NCI-H2107 treated with DMSO at 0.1 percent for 48 hours (cell line): Measurements from ENCODE around the gene DTHD1.

Experiments
- DNase-seq: peaks from one replicate; lab custom pipeline; 2025; ENCODE audit not compliant: unreplicated experiment; lab: John Stamatoyannopoulos, UW

DTHD1 gene

DNA sequence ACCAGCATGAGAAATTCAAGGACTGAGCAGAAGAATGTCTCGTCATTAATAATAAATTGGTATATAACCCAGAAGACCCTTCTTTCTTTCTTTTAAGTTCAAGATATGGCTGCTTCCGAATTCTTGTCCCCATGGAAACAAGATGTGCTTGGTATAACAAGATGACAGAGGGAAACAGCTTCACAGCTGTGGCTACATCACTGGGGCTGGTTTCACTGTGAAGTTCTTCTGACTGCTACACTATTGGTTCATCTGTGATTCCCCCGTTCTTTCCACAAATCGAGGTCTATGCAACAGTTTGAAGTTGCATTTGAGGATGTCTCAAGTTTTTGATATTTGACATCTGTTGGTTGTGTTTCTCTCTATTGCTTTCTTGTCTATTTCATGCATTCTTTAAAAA, 12.3 kb upstream of the DTHD1 start:
- DNase-seq = no peak

DNA sequence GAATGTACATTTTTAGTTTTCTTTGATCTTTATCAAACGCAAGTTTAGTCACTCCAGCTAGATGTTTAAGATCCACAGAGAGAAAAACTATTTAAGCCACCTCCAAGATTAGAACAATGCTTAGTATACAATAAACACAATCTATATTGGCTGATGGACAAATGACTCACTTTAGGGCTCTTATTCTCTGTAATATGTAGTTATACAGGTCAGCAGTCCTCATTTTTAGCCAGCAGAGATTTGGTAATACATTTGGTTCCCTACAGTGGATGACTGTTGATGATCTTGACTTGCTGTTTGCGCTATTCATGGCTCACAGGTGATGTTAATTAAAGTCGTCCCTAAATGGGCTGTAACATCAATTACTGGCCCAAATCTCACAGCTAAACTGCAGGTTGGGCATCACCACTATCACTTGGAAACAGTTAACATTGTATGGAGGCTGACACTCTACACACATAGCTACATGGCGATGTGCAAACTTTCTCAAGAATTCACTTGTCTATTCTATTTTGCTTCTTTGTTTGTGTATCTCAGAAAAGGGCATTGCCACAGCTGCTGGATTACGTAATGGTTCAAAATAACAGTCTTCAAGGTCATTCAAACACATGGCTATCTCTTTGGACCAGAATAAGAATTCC, 11.8 kb upstream of the DTHD1 start:
- no peak for DNase-seq

DNA sequence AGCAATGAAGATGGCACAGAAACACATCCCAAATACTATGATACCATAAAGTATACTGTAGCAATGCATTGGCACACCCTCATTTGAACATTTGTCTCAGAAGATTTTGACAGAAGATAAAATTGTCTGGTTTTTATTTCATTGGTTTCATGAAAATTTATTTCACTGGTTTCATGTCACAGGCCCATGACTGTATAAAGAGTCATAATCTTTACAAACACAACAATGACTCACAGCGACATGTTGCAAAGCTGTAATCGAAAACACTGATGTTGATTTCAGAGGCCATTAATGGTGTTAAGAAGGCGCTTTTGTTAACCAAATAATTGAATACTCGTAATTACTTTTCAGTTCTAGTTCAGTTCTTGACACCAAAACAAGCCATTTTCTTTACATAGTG, 8.1 kb upstream of the DTHD1 start:
- no peak for DNase-seq

DNA sequence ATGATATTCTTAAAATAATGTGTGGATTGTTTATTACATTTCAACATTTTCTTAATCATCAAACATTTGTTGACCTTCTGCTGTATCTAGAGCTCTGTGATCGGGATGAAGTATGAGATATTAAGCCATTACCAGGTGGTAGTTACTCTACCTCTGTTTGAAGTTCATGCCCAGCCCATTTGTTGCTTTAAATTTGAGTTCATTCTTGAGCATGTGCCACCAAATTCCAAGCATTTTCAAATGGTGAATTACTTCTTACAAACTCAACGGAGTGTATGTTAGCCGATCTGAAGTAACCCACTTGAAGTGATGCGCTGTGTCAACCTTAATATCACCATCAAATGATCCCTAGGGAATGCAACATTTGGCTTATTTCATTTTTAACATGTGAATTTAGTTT, 7.3 kb upstream of the DTHD1 start:
- no peak for DNase-seq

DNA sequence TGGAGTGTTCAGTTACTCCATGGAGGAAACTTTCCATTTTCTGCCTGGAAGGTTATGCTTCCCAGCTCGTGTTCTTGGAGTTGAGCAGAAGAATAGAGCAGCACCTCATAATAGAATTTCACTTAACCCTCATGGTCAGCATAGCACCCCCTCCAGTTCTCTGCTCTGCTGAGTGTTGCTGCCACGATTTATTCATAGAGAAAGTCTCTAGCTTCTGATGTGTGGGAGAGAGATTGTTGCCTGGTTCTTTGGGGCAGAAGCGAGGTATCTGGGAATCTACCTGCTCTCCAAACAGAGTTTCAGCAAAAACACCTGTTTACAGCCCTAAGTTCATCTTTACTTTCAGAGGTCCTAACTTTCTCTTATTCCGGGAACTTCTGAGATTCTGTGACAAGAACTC, 3.9 kb upstream of the DTHD1 start:
- no peak for DNase-seq

DNA sequence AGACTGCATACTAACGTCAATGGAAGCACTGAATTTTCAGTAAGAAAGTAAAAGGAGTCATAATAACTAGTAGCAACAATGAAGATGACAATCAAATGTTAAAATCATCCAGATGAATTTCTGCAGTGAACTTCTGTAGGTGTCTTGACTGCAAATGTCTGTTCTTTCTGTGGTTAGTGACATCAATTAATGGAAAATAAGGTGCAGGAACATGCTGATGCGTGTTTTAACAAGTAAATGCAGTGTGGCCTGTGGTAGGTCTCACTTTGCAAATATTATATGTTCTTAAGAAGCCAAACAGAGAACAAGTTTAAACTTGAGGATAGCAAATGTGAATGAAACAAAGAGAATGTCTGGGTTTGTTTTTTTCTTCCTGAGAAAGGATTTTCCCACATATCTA, 2.6 kb upstream of the DTHD1 start:
- no peak for DNase-seq

DNA sequence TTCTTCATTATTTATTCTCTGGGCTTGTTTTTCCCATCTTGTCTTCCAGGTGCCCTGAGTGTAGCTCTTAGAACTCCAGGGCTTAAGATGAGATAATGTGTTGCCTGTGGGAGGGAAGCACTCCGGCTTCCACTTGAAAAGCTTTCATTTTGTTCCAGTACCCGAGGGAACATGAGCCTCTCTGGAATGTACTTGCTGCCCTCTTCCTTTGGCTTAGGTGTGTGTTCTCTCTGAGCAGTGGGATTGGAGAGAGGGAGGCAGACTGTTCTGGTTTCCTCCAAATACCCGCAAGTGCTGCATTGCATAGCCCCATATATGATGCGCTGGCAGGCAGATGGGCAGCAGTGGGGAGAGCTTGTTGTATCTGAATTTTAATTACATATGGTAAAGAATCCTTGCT, 861 bp upstream of the DTHD1 start:
- peak; percentile 27 for DNase-seq

DNA sequence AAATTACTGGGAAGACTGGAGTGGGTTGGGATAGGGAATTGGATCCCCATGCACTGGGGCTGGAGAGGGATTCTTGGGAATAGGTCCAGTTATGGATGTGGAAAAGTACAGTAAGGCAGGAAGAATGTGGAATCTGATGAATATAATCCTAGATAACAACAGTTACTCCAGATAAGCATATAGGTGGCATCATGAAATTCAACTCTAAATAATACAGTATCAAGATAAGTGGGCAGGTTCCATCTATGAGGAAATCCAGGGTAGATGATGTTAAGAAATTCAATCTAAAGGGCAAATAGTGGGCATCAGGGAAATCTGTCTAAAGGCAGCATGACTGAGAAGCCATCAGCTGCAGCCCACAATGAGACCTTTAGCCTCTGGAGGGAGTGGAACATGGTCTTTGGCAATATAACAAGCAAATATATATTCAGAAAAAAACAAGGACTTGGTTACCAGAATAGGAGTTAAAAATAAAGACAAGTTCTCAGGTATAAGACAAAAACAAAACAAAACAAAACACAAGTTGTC, 1.2 kb downstream of the DTHD1 start:
- no peak for DNase-seq

DNA sequence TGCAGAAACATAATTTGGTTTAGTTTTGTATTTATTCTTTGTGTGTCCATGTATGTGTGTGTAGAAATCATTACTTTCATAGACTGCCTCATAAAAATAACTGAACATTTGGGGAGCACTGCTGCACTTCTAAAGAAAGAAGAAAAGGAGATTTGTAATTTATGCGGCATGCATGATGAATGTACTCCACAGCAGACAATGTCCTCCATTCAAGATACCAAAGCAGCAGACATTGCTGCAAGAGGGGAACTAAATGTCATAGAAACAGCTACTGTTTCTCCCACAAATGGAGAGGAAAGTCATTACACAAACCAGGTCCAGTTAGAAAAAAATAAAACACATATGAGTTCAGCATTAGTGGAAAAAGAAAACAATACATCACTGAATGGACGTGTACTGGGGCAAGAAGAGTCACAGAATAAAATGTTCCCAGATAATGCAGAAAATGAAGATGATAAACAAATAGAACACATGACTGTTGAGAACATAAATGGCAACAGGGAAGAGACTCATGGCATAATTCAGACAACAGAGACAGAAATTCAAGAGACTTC, 2.6 kb downstream of the DTHD1 start:
- no peak for DNase-seq

DNA sequence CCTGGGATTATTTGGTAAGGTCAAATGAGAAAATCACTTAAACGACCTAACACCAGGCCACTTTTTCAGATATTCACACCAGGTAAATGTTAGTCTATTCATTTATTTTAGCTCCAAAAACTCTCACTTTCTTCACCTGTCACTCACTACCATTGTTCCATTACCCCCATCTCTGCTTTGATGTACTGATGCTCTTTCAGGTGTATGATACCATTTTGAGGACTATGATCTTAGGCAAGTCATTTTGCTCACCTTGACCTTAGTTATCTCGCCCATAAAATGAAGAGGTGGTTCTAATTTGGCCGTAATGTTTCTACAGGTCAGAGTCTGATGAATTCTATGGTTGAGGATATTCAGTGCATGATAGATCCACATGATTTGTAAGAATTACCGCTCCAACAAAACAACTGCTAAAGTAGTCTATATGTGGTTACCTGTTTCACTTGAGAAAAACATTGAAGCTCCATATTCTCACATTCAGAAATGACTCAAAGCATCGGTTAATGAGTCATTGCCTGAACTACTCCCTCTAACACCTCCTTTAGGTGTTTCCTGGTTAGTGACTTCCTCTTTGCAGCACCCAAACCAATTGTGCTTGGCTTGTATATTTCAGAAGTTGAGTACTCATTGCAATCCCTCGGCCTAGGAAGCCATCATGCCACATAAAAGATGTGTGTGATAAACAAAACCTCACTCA, 4.5 kb downstream of the DTHD1 start:
- no peak for DNase-seq

DNA sequence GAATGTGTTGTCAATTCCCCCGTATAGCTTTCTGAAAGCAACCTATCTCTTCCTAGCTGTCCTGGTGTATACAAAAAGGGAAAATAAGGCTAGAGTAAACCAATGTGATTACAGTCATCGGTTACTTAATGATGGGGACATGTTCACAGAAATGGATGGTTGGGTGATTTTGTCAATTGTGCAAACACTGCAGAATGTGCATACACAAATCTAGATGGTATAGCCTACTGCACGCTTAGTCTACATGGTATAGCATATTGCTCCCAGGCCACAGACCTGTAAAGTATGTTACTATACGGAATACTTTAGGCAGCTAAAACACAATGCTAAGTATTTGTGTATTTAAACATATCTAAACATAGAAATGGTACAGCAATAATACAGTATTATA, 5.1 kb downstream of the DTHD1 start:
- DNase-seq = no peak

DNA sequence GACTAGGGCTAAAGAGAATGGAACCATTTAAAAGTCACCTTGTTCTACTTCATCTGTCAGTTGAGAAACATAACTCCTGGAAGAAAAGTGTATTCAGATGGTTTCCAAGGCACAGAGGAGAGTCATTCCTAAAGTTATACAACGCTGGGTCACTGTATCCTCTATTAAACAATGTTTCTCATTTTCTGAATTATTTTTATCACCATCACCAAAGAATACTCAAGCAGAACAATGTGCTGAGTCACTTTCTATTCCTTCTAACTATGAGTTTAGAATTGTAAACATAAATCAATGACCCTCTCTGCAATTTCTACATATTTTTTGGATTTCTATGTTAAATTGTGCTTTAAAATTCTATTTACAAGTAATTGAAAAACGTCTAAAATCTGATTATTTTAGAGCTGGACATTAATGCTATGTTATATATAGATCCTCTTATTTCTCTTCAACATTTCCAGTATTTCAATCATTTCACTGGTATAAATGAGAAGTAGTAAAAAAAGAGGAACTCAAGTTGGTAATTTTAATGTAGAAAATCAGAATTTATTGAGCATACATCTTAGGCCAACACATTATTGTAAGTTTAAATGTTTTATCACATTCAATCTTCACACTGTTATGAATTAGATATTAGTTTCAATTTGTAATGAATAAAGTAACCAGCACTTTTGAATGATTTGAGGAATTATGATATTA, 7.5 kb downstream of the DTHD1 start:
- no peak for DNase-seq

DNA sequence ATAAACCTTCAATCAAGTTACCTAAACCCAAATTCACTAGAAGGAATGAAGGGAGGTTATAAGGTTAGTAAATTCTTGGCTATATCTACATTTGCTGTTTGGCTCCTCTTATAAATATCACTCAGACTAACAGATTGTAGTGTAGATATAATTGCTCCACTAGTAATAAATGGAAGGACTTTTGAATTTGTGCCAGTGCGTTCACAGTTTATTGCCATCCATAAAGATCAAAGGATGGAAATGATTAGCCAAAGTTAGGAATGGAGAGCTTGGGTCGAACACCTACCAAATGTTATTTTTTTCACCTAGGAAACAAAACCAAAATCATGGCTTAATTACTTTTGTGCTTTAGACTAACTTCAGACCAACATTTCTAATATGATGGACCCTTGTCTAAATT, 9.2 kb downstream of the DTHD1 start:
- no peak for DNase-seq

DNA sequence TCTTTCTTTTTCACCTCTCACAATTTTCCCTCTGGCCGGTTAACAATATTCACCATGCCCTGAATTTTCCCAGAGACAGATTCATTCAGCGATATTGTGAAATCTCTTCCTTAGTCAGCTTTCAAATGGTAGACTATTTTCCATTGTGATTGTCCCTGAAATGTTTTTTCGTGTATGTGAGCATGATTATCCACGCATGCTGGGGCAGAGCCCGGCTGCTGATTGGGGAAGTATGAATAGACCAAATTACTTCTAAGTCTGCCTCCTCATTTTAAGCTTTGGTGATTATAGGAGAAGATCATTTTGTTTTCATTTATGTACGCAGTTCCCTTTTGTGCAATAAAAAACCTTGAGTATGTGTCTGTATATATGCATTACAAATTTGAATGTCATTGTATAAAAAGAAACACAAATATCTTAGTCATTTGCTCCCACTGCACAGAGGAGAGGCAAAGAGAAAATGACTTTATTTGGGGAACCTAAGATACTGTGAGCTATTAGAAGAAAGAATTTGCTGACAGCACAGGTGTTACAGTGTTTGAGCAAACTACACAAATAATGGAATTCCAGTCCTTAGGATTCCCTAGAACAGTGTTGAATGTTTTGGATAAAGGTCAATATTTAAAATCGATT, 11.3 kb downstream of the DTHD1 start:
- no peak for DNase-seq

DNA sequence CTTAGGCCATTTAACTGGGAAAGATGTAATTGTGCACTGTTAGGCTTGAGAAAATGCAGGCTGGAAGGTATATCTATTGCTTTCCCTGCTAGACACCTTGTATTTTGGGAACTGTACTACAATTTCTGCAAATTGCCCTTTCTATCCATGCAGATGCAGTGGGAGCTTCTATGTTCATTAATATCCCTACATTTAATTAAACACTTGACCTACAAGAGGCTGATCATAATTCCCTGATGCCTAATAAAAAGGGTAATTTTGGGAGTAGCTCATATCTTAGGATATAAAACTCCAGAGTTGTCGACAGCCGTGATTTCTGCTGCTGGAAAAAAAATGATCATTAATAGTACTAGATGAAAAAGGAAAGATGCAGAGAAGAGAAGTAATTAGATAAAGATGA, 19.7 kb downstream of the DTHD1 start:
- no peak for DNase-seq

DNA sequence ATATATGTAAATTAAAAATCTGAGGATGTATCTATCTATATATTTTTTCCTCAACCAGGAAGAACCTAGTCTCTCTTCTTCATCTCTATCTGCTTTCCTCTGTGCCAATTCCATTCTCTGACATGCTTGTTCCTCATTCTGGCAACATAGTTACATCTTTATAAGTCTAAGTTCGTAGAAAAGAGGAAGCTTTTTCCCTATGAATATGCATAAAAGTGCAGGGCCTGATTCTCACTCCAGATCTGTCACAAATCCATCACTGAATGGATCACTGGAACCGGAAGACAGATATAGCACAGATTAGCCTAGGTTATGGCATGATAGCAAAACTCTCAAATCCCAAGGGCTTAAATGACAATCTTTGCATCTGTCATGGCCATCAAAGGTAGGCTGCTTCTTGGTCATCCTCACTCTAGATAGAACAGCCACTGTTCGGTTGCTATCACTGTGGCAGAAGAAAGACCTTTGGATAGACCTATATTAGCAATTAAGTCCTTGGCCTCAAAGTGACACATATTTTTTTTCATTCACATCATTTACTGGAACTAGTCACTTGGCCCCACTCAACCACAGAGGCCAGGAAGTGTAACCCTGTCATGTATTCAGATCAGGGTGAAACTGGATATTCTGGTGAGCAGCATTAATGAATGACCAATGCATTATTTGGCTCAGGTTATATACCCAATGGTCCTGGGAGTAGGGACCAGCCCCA, 22.2 kb downstream of the DTHD1 start:
- no peak for DNase-seq

DNA sequence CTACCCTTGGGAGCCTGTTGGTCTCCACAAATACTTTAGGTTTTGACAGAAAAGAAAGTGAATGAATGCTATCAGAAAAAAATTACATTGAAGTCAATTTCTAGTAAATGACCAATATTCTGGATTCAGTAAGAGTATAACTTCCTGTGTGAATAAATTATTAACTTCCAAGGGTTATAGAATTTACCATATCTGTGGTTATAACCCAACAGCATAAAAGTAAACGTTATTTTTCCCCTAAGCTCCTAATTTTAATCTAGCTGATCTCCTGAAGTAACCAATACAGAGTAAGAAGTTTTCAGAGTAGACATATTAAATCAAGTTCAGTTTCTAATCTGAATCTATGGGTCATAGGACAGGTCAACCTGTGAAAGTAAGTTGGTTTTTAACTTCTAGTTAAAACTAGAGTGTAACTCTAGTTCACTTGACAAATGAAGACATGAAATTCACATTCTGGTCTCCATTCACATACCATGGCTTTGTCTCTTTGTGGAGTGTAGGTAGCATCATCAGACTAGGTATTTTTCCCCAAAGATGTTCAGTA, 22.8 kb downstream of the DTHD1 start:
- DNase-seq = no peak

DNA sequence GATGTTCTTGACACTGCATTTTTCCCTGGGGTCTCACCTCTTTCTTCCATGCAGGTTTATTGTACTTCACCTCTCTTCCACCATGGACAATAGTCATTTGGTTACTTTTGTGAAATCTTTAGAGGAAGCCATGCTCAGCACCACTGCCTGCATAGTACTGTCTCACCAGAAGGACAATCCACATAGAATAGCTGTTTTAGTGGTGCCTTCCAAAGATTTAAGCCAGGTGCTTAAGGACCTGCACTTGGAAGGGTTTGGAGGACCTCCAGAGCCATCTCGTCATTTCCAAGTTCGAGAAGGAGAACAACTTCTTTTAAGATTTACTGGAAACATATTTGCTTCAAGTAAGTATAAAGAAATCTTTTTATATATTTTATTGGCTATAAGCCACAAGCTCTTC, 26.7 kb downstream of the DTHD1 start:
- no peak for DNase-seq

DNA sequence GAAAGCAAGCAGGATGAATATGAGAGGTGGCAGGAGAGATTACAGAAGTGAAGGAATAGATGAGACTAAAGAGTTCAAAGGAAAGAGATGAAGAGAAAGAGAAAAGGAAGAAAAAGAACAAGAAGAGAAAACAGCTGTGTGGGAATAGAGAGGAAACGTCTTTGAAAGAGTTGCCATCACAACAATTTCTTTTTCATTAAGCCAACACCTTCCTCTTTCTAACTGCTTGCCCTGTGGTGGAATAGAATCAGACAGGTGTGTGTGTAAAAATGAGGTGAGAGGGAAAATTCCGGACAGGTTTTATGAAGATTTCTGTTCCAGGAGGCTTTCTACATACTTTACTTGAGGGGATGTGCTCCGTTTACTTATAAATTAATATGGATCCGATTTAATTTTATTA, 28.8 kb downstream of the DTHD1 start:
- no peak for DNase-seq

DNA sequence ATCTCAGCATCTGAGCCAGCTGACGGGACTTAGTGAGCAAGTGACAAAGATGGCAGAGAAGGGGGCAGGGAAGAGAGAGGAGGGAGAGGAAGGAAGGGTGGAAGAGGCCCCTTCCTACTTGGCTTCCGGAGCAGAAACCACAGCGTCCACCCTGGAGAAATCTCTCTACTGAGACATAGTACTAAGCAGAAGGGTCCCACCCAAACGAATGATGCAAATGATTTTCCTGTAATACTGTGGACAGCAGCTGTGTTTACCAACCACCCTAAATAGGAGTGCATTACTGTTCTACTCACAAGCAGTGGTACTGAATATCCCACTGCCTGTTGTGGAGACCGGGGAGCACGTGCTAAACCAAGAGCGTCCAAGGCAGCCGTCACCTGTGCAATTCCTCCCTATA, 29.4 kb downstream of the DTHD1 start:
- DNase-seq = no peak

DNA sequence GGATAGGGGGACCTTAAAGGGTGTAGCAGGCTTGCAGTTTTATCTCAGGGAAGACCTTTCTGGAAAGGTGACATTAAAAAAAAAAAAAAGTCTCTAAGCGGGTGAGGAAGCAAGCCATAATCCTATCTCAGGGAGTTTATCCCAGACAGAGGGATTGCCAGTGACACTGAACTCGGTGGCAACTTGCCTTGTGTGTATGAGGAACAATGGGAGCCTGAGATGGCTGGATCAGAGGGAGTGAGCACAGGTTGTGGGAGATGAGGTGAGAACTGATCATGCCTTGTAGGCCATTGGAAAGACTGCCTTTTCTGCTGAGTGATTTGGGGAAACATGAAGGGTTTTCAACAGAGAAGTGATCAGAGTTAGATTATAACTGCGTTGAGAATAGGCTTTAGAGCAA, 31.1 kb downstream of the DTHD1 start:
- DNase-seq = no peak
